A549 (cell line): Measurements from ENCODE around the gene LYZL1.
"Not testable (repeated sequence)": the region's sequence is repeated elsewhere in the genome, so short reads cannot be mapped to it uniquely, and the experiment has no call there.

Experiments used
- BCL3 ChIP-seq: fragments of >200 bp; sonication (Bioruptor Twin); formaldehyde crosslinking; IDR thresholded peaks from 3 replicates; pipeline ENCODE4 v1.6.1; 2016
- BHLHE40 ChIP-seq: IDR thresholded peaks from 2 replicates; pipeline ENCODE4 v1.6.1; 2012; ENCODE audit warnings: low read depth, low read length, inconsistent platforms
- CHD2 ChIP-seq: fragments of 150-350 bp; IDR thresholded peaks from 2 replicates; pipeline ENCODE4 v1.6.1; 2014; ENCODE audit warnings: low read length; ENCODE audit not compliant: partially characterized antibody
- CTCF ChIP-seq: fragments of >200 bp; sonication (Bioruptor Twin); formaldehyde crosslinking; IDR thresholded peaks from 3 replicates; pipeline ENCODE4 v1.5.1; 2016
- EP300 ChIP-seq, 2 experiments: fragments of >200 bp; sonication (Bioruptor Twin); formaldehyde crosslinking; IDR thresholded peaks; 2 replicates in 1 of 2; 3 replicates in 1 of 2; pipeline ENCODE4 v1.6.1; 2016 to 2017
- FOSB ChIP-seq: fragments of 250-450 bp; sonication (Bioruptor Pico); IDR thresholded peaks from 2 replicates; pipeline ENCODE4 v1.5.0; 2020; ENCODE audit warnings: mild to moderate bottlenecking, moderate library complexity
- MAZ ChIP-seq: fragments of 150-350 bp; IDR thresholded peaks from 2 replicates; pipeline ENCODE4 v1.6.1; 2014; ENCODE audit warnings: antibody characterized with exemption, low read depth, low read length, borderline replicate concordance
- NR3C1 ChIP-seq: fragments of >200 bp; sonication (Bioruptor Twin); formaldehyde crosslinking; IDR thresholded peaks from 3 replicates; pipeline ENCODE4 v1.6.1; 2017
- POLR2A ChIP-seq: IDR thresholded peaks from 2 replicates; pipeline ENCODE4 v1.6.1; 2012; ENCODE audit warnings: mild to moderate bottlenecking, low read length
- RAD21 ChIP-seq, 2 experiments: fragments of >200 bp in 1 of 2; sonication (Bioruptor Twin) in 1 of 2; formaldehyde crosslinking in 1 of 2; IDR thresholded peaks in 1 of 2; conservative IDR thresholded peaks in 1 of 2; 2 replicates in 1 of 2; 3 replicates in 1 of 2; pipeline ENCODE4 v1.6.1; 2012 to 2018; ENCODE audit warnings: inconsistent platforms in 1 of 2
- RCOR1 ChIP-seq: fragments of 150-350 bp; IDR thresholded peaks from 2 replicates; pipeline ENCODE4 v1.6.1; 2014; ENCODE audit warnings: antibody characterized with exemption, low read length, low read depth
- SMC3 ChIP-seq: fragments of >200 bp; sonication (Bioruptor Twin); formaldehyde crosslinking; IDR thresholded peaks from 3 replicates; pipeline ENCODE4 v1.6.1; 2018; ENCODE audit warnings: inconsistent platforms
- ZFP36 ChIP-seq: fragments of 450-650 bp; IDR thresholded peaks from 2 replicates; pipeline ENCODE4 v1.6.1; 2014; ENCODE audit warnings: borderline replicate concordance; ENCODE audit not compliant: partially characterized antibody

GRCh38 chr10:29360215-29360853, 71.5 kb downstream of the LYZL1 start:
- not testable (repeated sequence) for TF ChIP-seq MAZ; RAD21 (conservative IDR thresholded peaks at IDR 0.05 in 1 of 2, IDR thresholded peaks at IDR 0.05 in 1 of 2); POLR2A; BHLHE40; CTCF; NR3C1; FOSB (CRISPR knock-in tag); CHD2; RCOR1; SMC3; EP300 (IDR thresholded peaks at IDR 0.05); ZFP36; BCL3
